HL-60 (cell line): Measurements from ENCODE around the gene HBG1.
"Not testable (repeated sequence)": the region's sequence is repeated elsewhere in the genome, so short reads cannot be mapped to it uniquely, and the experiment has no call there.

Experiments used
- DNase-seq, 2 experiments: peaks; one replicate each; pipeline ENCODE4 v3.0.0-alpha.2; 2010 to 2020; ENCODE audit warnings: low read depth in 1 of 2, low spot score in 1 of 2
- H3K27ac ChIP-seq: fragments of 250-450 bp; sonication (Bioruptor Pico); replicated peaks from 2 replicates; pipeline ENCODE4 v1.5.1; 2020; ENCODE audit warnings: mild to moderate bottlenecking, moderate library complexity
- H3K27me3 ChIP-seq: fragments of 250-450 bp; sonication (Bioruptor Pico); 2 replicates; pipeline ENCODE4 v1.5.1; 2021; ENCODE audit warnings: mild to moderate bottlenecking, moderate library complexity; ENCODE audit not compliant: insufficient read depth, poor library complexity, severe bottlenecking
- H3K4me3 ChIP-seq: replicated peaks from 2 replicates; pipeline ENCODE4 v1.5.1; 2011; ENCODE audit warnings: mild to moderate bottlenecking, control low read depth, low read length; ENCODE audit not compliant: insufficient read depth
- GABPA ChIP-seq: IDR thresholded peaks from 2 replicates; pipeline ENCODE4 v1.6.1; 2012; ENCODE audit warnings: low read depth
- POLR2AphosphoS5 ChIP-seq: IDR thresholded peaks from 2 replicates; pipeline ENCODE4 v1.6.1; 2012; ENCODE audit warnings: low read depth
- REST ChIP-seq: IDR thresholded peaks from 2 replicates; pipeline ENCODE4 v1.6.1; 2012; ENCODE audit warnings: low read depth; ENCODE audit not compliant: insufficient replicate concordance
- SPI1 ChIP-seq: IDR thresholded peaks from 2 replicates; pipeline ENCODE4 v1.6.1; 2012; ENCODE audit warnings: low read depth, mild to moderate bottlenecking, borderline replicate concordance
- TF ChIP-seq, protein P1 (sequence below): IDR thresholded peaks from one replicate; pipeline ENCODE4 v1.5.1; 2011; ENCODE audit warnings: low read length, control low read depth, inconsistent platforms; ENCODE audit not compliant: insufficient read depth

HBG1 gene

GRCh38 chr11:5252192-5252918, 2.7 kb upstream of the HBG1 start:
- no peak for DNase-seq
- Histone ChIP-seq H3K27ac (no peak overlapping the region), H3K4me3 (no peak overlapping the region), H3K27me3 (no peaks in the 10 kb centered on the region)
- TF ChIP-seq REST, result no peak
- TF ChIP-seq, protein P1, sequence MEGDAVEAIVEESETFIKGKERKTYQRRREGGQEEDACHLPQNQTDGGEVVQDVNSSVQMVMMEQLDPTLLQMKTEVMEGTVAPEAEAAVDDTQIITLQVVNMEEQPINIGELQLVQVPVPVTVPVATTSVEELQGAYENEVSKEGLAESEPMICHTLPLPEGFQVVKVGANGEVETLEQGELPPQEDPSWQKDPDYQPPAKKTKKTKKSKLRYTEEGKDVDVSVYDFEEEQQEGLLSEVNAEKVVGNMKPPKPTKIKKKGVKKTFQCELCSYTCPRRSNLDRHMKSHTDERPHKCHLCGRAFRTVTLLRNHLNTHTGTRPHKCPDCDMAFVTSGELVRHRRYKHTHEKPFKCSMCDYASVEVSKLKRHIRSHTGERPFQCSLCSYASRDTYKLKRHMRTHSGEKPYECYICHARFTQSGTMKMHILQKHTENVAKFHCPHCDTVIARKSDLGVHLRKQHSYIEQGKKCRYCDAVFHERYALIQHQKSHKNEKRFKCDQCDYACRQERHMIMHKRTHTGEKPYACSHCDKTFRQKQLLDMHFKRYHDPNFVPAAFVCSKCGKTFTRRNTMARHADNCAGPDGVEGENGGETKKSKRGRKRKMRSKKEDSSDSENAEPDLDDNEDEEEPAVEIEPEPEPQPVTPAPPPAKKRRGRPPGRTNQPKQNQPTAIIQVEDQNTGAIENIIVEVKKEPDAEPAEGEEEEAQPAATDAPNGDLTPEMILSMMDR, result no peak
- no peak for TF ChIP-seq POLR2AphosphoS5

DNA sequence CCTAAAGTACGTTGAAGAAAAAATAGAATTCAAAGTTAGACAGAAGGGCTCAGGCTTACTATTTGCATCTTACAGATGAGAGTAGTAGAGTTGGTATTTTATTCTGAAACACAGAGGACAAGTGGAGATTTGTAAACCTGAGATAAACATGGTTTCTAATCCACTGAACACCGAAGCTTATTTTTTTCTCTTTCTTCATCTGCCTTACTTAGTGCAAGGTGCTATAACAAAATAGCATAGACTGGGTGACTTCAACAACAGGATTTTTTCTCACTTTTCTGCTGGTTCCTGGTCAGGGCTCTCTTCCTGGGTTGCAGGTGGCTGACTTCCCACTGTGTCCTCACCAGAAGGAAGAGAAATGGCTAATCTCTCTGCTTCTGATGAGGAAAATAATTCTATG, 2.1 kb upstream of the HBG1 start:
- no peak for TF ChIP-seq GABPA
- no peak for TF ChIP-seq SPI1
- TF ChIP-seq, protein P1, result no peak
- TF ChIP-seq POLR2AphosphoS5, result no peak
- TF ChIP-seq REST, result no peak
- Histone ChIP-seq H3K4me3 (no peak overlapping the region), H3K27ac (no peak overlapping the region), H3K27me3 (no peaks in the 10 kb centered on the region)
- DNase-seq, result no peak

DNA sequence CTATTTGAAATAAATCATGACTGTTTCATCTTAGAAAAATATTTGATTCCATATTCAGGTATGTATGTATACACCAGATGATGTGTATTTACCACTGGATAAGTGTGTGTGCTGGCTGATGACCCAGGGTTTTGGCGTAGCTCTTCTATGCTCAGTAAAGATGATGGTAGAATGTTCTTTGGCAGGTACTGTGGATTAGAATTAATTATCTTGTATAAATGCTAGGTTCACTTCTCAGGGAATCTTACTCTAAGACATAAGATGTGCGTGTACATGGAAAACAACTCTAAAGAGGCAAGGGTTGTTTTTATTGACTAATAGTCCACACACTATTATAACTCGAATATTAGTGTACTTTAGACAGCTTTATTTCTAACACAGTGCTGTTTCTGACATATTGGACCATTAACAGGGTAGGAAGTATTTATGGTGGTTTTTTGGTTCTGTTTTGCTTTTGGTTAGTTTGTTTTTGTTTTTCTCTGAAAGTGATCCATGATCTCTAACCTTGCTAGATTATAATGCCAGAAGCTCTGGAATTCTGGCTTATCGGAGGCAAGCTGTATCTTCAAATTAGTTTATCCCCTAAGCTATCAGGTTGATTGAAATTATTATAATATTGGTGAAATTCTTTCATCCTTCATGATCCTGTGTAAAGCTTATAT, 1.0 kb upstream of the HBG1 start:
- Histone ChIP-seq H3K4me3 (no peak overlapping the region), H3K27ac (no peak overlapping the region), H3K27me3 (no peaks in the 10 kb centered on the region)
- TF ChIP-seq SPI1, result no peak
- no peak for TF ChIP-seq GABPA
- TF ChIP-seq REST, result no peak
- TF ChIP-seq, protein P1, result no peak
- TF ChIP-seq POLR2AphosphoS5, result no peak
- DNase-seq, result no peak

GRCh38 chr11:5248498-5248897, 1.2 kb downstream of the HBG1 start:
- H3K27me3 ChIP-seq, H3K27ac ChIP-seq, DNase-seq, H3K4me3 ChIP-seq: not testable (repeated sequence)
